Endothelial cell of umbilical vein (primary cell): Measurements from ENCODE around the gene DET1. TPM values are rescaled to one million over a fixed set of nuclear protein-coding genes. Genes with fewer than 3 reads are reported as not detected.
"Not testable (repeated sequence)": the region's sequence is repeated elsewhere in the genome, so short reads cannot be mapped to it uniquely, and the experiment has no call there.

ENCODE experiments used
- BruUV-seq: library from RNA; stranded (reverse); fragments of 400-500 nt; replicated peaks from 2 replicates; lab custom pipeline; 2021; lab: Mats Ljungman, UMichigan
- CTCF ChIA-PET: fragments of 300-600, 350-600 bp; sonication (Branson Sonifier 250); formaldehyde crosslinking; loops from one replicate; lab custom pipeline; 2021; ENCODE audit warnings: antibody characterized with exemption, inconsistent platforms; lab: Charles Lee
- POLR2A ChIA-PET: fragments of 300-600, 350-600 bp; sonication (Branson Sonifier 250); formaldehyde crosslinking; loops from one replicate; lab custom pipeline; 2021; ENCODE audit warnings: antibody characterized with exemption, inconsistent platforms; lab: Charles Lee
- DNase-seq: peaks from one replicate; pipeline ENCODE4 v3.0.0-alpha.2; 2011; ENCODE audit warnings: low read depth, low spot score
- FAIRE-seq: peaks from 2 replicates; lab custom pipeline; 2011; peaks lifted over from hg19 to GRCh38; lab: Jason Lieb, UNC
- H2AFZ ChIP-seq: 2 replicates; pipeline ENCODE4 v1.6.0; 2012; ENCODE audit warnings: low read depth, low read length, control low read depth, inconsistent platforms
- H3K27ac ChIP-seq: 2 replicates; pipeline ENCODE4 v1.5.1; 2011; ENCODE audit warnings: low read depth, mild to moderate bottlenecking, control low read depth, low read length, moderate library complexity; ENCODE audit not compliant: insufficient read depth
- H3K27me3 ChIP-seq, 2 experiments: 2 replicates each; pipeline versions ENCODE4 v1.6.0 to v1.6.1; 2011; ENCODE audit warnings: low read length in 2 of 2, mixed read lengths in 1 of 2; ENCODE audit not compliant: control insufficient read depth in 2 of 2, insufficient read depth in 2 of 2
- H3K36me3 ChIP-seq, 2 experiments: 2 replicates in 1 of 2; 3 replicates in 1 of 2; pipeline ENCODE4 v1.5.1; 2011; ENCODE audit warnings: low read length in 2 of 2, mild to moderate bottlenecking in 1 of 2, moderate library complexity in 1 of 2; ENCODE audit not compliant: control insufficient read depth in 2 of 2, insufficient read depth in 2 of 2; ENCODE audit errors: extremely low read depth in 1 of 2
- H3K4me1 ChIP-seq: 3 replicates; pipeline ENCODE4 v1.5.1; 2011; ENCODE audit warnings: mild to moderate bottlenecking, low read length; ENCODE audit not compliant: control insufficient read depth, insufficient read depth; ENCODE audit errors: extremely low read depth
- H3K4me2 ChIP-seq: 2 replicates; pipeline ENCODE4 v1.6.1; 2011; ENCODE audit warnings: low read length, control low read depth, mixed read lengths; ENCODE audit not compliant: insufficient read depth
- H3K4me3 ChIP-seq, 3 experiments: fragments of 200-600 bp in 1 of 3; sonication (generic), shearing (Covaris generic) in 1 of 3; replicated peaks in 1 of 3; 2 replicates each; pipeline ENCODE4 v1.5.1; 2011 to 2016; ENCODE audit warnings: control low read depth in 3 of 3, low read length in 3 of 3, mild to moderate bottlenecking in 2 of 3, inconsistent platforms in 1 of 3, low read depth in 1 of 3, moderate library complexity in 1 of 3; ENCODE audit not compliant: insufficient read depth in 1 of 3
- H3K79me2 ChIP-seq: 2 replicates; pipeline ENCODE4 v1.6.0; 2012; ENCODE audit warnings: low read length, inconsistent platforms; ENCODE audit not compliant: control insufficient read depth, insufficient read depth
- H3K9ac ChIP-seq: replicated peaks from 2 replicates; pipeline ENCODE3; 2011; ENCODE audit warnings: low read length, control low read depth; ENCODE audit not compliant: insufficient read depth; ENCODE audit errors: extremely low read depth
- H3K9me1 ChIP-seq: replicated peaks from 3 replicates; pipeline ENCODE4 v1.6.0; 2011; ENCODE audit warnings: mild to moderate bottlenecking, low read length; ENCODE audit not compliant: control insufficient read depth, insufficient read depth; ENCODE audit errors: extremely low read depth
- H3K9me3 ChIP-seq: replicated peaks from 2 replicates; pipeline ENCODE4 v1.5.1; 2012; ENCODE audit warnings: low read length, inconsistent platforms; ENCODE audit not compliant: control insufficient read depth, insufficient read depth
- H4K20me1 ChIP-seq: replicated peaks from 2 replicates; pipeline ENCODE3; 2011; ENCODE audit warnings: mild to moderate bottlenecking, low read length; ENCODE audit not compliant: control insufficient read depth, insufficient read depth; ENCODE audit errors: extremely low read depth
- CTCF ChIP-seq, 2 donors: IDR thresholded peaks; 1 replicate in 1 of 2; 2 replicates in 1 of 2; pipeline ENCODE4 v1.5.1; 2011; ENCODE audit warnings: low read length in 2 of 2, mild to moderate bottlenecking in 2 of 2, moderate library complexity in 2 of 2, control low read depth in 1 of 2, inconsistent platforms in 1 of 2, low read depth in 1 of 2; ENCODE audit not compliant: insufficient read depth in 1 of 2; ENCODE audit errors: extremely low read depth in 1 of 2
- MAX ChIP-seq: IDR thresholded peaks from 2 replicates; pipeline ENCODE4 v1.6.1; 2011; ENCODE audit not compliant: insufficient read depth, insufficient read length
- dilution Hi-C: fragments of 300-500 bp; cut with MboI; formaldehyde crosslinking; loops from one replicate; pipeline ENCODE4 v1.15.0; 2019; ENCODE audit warnings: low sequenced_read_pairs; ENCODE audit not compliant: extremely low pct_ligation_motif_present
- intact Hi-C: fragments of 100-400 bp; cut with micrococcal nuclease; formaldehyde crosslinking; loops from one replicate; pipeline ENCODE4 v1.10.0; 2022
- polyA plus RNA-seq, 4 experiments: library from polyadenylated mRNA; depleted of rRNA in 3 of 4; stranded (reverse) in 3 of 4; unstranded in 1 of 4; fragments of >200 nt; gene quantifications; 2 replicates each; pipeline versions ENCODE4 v1.2.1 to v1.2.3, GENCODE V29; 2011 to 2012; ENCODE audit warnings: missing spikeins in 1 of 4
- total RNA-seq: library from RNA; stranded (reverse); gene quantifications from 2 replicates; pipeline ENCODE4 v1.2.3, GENCODE V29; 2021

Gene DET1
- total and polyA plus RNA-seq, 2 donors (not counting 3 experiments of a cell fraction or from before 2014, with no cell fraction given) = 5.2 to 5.6 TPM

- FAIRE-seq (peak; percentile 77), DNase-seq (peak; percentile 41)
- Histone ChIP-seq H3K27ac (no peak overlapping the region), H3K9me3 (no peaks in the 10 kb centered on the region), H3K9me1 (no peaks in the 10 kb centered on the region), H3K9ac (no peak overlapping the region), H3K4me2 (no peak overlapping the region), H3K79me2 (peaks cover 1% of the 10 kb centered on the region), H2AFZ (no peak overlapping the region), H3K4me3 (no peak overlapping the region), H3K27me3 (no peaks in the 10 kb centered on the region), H3K36me3 (peaks cover 11 to 14% of the 10 kb centered on the region in 2 experiments), H3K4me1 (no peaks in the 10 kb centered on the region), H4K20me1 (no peaks in the 10 kb centered on the region)
- ChIA-PET CTCF (interaction anchor here (0.7 to 2.3 kb wide), 6 partner anchors 9 to 358 kb away, joined by 3 to 15 read pairs (median 4); partner anchors contain the start of genes ISG20, MRPL46 and MRPS11), POLR2A (no interaction called here)
- TF ChIP-seq CTCF (IDR thresholded peaks at IDR 0.05; ENCODE audit: extremely low read depth in 1 of 2, insufficient read depth in 1 of 2, low read depth in 1 of 2, low read length in 2 of 2) = peak; percentile 33 to 38
- no peak for TF ChIP-seq MAX
- no TSS peak for BruUV-seq
- intact Hi-C loops = loop anchor here (1.0 kb wide), 2 partner anchors 138 to 358 kb away; no protein-coding TSS in a partner anchor
- dilution Hi-C loops = no loop called here
Observed at GRCh38 chr15:88476635-88477060, 69.8 kb downstream of the DET1 start.

GRCh38 chr15:88473661-88474293 lies 72.7 kb downstream of the DET1 start:
- CTCF ChIA-PET, H3K9me3 ChIP-seq, H3K4me2 ChIP-seq, H4K20me1 ChIP-seq, DNase-seq, dilution Hi-C loops, H3K27me3 ChIP-seq, BruUV-seq, intact Hi-C loops, FAIRE-seq, POLR2A ChIA-PET, H2AFZ ChIP-seq, H3K27ac ChIP-seq, H3K9me1 ChIP-seq, H3K4me3 ChIP-seq, H3K9ac ChIP-seq, H3K4me1 ChIP-seq: not testable (repeated sequence)
- Histone ChIP-seq H3K36me3 (peaks cover 11 to 16% of the 10 kb centered on the region in 2 experiments), H3K79me2 (peaks cover 19% of the 10 kb centered on the region)
